ENCODE measurements around the gene TNNT1. TPM values are rescaled to one million over a fixed set of nuclear protein-coding genes. Genes with fewer than 3 reads are reported as not detected.

The TNNT1 gene
- total RNA-seq, 1 experiment from 2014 or later = 116 TPM

DNA sequence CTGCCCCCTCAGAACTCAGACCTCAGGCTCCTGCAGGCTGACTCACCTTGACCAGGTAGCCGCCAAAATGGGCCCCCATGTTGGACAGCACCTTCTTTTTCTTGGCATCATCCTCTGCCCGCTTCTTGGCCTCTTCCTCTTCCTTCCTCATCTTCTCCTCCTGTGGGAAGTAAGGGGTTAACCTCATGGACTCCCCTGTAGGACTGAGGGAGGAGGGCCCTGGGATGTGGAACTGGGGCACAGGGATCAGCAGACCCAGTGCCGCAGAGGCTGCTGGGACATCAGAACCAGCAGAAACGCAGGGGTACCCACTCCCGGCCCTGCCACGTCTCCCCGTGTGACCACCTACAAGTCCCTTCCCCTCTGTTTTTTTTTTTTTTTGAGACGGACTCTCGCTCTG, 11.1 kb downstream of the TNNT1 start:
- ATAC-seq (no peak), DNase-seq (ENCODE audit: low read depth, low spot score) (no peak)
- no TSS peak for BruUV-seq (replicated peaks)
- ChIA-PET POLR2A (interaction anchor here (0.7 kb wide), 1 partner anchor 14 kb away, joined by 4 read pairs; no protein-coding TSS in a partner anchor), CTCF (interaction anchor here (0.7 kb wide), 1 partner anchor 201 kb away, joined by 9 read pairs; no protein-coding TSS in a partner anchor)
- Histone ChIP-seq H3K9me3 (ENCODE audit: control insufficient read depth, insufficient read depth, low read depth, low read length) (no peaks in the 10 kb centered on the region), H3K36me3 (ENCODE audit: control insufficient read depth, insufficient read depth, low read length) (no peaks in the 10 kb centered on the region), H3K27ac (ENCODE audit: low read length) (no peak overlapping the region), H3K27me3 (ENCODE audit: control insufficient read depth, insufficient read depth, low read length) (no peaks in the 10 kb centered on the region), H3K4me3 (ENCODE audit: low read depth in 2 of 2, low read length in 2 of 2) (no peak overlapping the region), H3K4me1 (ENCODE audit: control insufficient read depth, insufficient read depth, low read length) (peaks cover 3% of the 10 kb centered on the region; the same call in 1 of the 2 replicates)
- in situ Hi-C loops (cut with HindIII; ENCODE audit: low pct_unique_long_range_greater_than_20kb, low sequenced_read_pairs) = no loop called here
- intact Hi-C loops (cut with micrococcal nuclease; ENCODE audit: unreplicated experiment) = no loop called here
- TF ChIP-seq REST (IDR thresholded peaks at IDR 0.05; ENCODE audit: insufficient read depth in 1 of 2, low read depth in 2 of 2, low read length in 1 of 2) = no peak

GRCh38 chr19:55136399-55137102, 12.5 kb downstream of the TNNT1 start:
- Histone ChIP-seq H3K36me3 (ENCODE audit: control insufficient read depth, insufficient read depth, low read length) (no peaks in the 10 kb centered on the region), H3K27ac (ENCODE audit: low read length) (no peak overlapping the region), H3K4me1 (ENCODE audit: control insufficient read depth, insufficient read depth, low read length) (peaks cover 3% of the 10 kb centered on the region; the same call in 1 of the 2 replicates), H3K9me3 (ENCODE audit: control insufficient read depth, insufficient read depth, low read depth, low read length) (no peaks in the 10 kb centered on the region), H3K4me3 (ENCODE audit: low read depth in 2 of 2, low read length in 2 of 2) (no peak overlapping the region), H3K27me3 (ENCODE audit: control insufficient read depth, insufficient read depth, low read length) (no peaks in the 10 kb centered on the region)
- ATAC-seq = no peak
- in situ Hi-C loops (cut with HindIII; ENCODE audit: low pct_unique_long_range_greater_than_20kb, low sequenced_read_pairs) (no loop called here), intact Hi-C loops (cut with micrococcal nuclease; ENCODE audit: unreplicated experiment) (no loop called here)
- POLR2A ChIA-PET = no interaction called here
- BruUV-seq (replicated peaks) = no TSS peak
- CTCF ChIA-PET = no interaction called here
- DNase-seq (ENCODE audit: low read depth, low spot score) = no peak
- TF ChIP-seq REST (IDR thresholded peaks at IDR 0.05; ENCODE audit: insufficient read depth in 1 of 2, low read depth in 2 of 2, low read length in 1 of 2) = no peak
- TF ChIP-seq CTCF (IDR thresholded peaks at IDR 0.05) = no peak
- no peak for TF ChIP-seq TCF7L2 (IDR thresholded peaks at IDR 0.05; ENCODE audit: low read depth, low read length)
- TF ChIP-seq SIN3A (IDR thresholded peaks at IDR 0.05; ENCODE audit: borderline replicate concordance, insufficient read depth, low read depth, low read length) = no peak
- no peak for TF ChIP-seq POLR2AphosphoS5 (IDR thresholded peaks at IDR 0.05; ENCODE audit: low read depth, low read length)
